ENCODE measurements around the gene CTNNA1. TPM values are rescaled to one million over a fixed set of nuclear protein-coding genes. Genes with fewer than 3 reads are reported as not detected.
"Not testable (repeated sequence)": the region's sequence is repeated elsewhere in the genome, so short reads cannot be mapped to it uniquely, and the experiment has no call there.

CTNNA1 gene
- total and polyA plus RNA-seq, 9 of the 15 experiments (the other 6 are each of a cell fraction or from before 2014, with no cell fraction given), result 29.6 to 117 (median 89.1) TPM

DNA sequence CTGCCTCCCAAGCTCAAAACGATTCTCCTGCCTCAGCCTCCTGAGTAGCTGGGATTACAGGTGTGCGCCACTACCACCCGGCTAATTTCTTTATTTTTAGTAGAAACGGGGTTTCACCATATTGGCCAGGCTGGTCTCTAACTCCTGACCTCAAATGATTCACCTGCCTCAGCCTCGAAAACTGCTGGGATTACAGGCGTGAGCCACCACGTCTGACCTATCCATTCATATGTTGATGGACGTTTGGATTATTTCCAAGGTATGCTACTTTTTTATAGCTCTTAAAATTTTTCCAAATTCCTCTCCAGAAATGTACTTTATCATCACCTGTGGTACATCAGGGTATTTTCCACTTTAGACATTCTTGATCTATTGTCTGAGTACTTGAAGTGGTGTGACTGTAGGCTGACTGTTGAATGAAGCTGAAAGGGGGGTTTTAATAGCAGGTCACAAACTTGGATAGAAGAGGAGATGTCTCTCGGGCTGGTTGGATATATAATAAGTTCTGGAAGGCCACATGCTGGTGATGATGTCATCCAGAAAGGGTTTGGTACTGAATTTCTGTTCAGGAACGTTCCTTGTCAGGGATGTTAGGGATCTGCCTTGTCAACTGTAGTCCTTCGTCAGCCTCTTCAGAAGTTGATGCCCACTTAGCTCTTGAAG lies 7.4 kb downstream of the CTNNA1 start:
- Histone ChIP-seq H2AFZ (ENCODE audit: low read depth, low read length) (no peak overlapping the region), H3K9ac (ENCODE audit: insufficient read depth in 1 of 2, low read depth in 2 of 2, low read length in 2 of 2) (no peak overlapping the region), H3K27ac (ENCODE audit: extremely low read depth, low read depth, low read length) (no peak overlapping the region), H4K20me1 (replicated peaks; ENCODE audit: control insufficient read depth, insufficient read depth, low read length) (peaks cover 3% of the 10 kb centered on the region; the same call in 1 of the 2 replicates), H3K4me1 (replicated peaks in 1 of 2; ENCODE audit: control insufficient read depth in 2 of 2, insufficient read depth in 2 of 2, low read length in 2 of 2) (peaks cover 0 to 6% of the 10 kb centered on the region in 2 experiments; a peak in 3 of 5 replicates), H3K4me3 (no peak overlapping the region), H3K9me1 (ENCODE audit: control insufficient read depth, insufficient read depth, low read length) (peaks cover 3% of the 10 kb centered on the region), H3K4me2 (ENCODE audit: insufficient read depth, low read length) (no peak overlapping the region), H3K36me3 (ENCODE audit: control insufficient read depth, insufficient read depth, low read length) (peaks cover 12% of the 10 kb centered on the region), H3K9me3 (replicated peaks; ENCODE audit: control insufficient read depth, insufficient read depth, low read depth, low read length) (no peaks in the 10 kb centered on the region), H3K79me2 (ENCODE audit: control insufficient read depth, insufficient read depth, low read length) (peaks cover 80% of the 10 kb centered on the region), H3K27me3 (ENCODE audit: control insufficient read depth in 2 of 2, insufficient read depth in 2 of 2, low read length in 2 of 2) (no peaks in the 10 kb centered on the region)
- ChIA-PET POLR2A (interaction anchor here (0.7 to 1.6 kb wide), 2 partner anchors 9 to 20 kb away, joined by 3 to 7 read pairs; no protein-coding TSS in a partner anchor), CTCF (ENCODE audit: low intra/inter-chr PET ratio) (no interaction called here)
- in situ Hi-C loops (cut with MboI) (no loop called here), intact Hi-C loops (cut with micrococcal nuclease) (no loop called here)
- ATAC-seq, result no peak
- BruUV-seq (replicated peaks), result no TSS peak
- FAIRE-seq, result no peak
- TF ChIP-seq, protein P1, sequence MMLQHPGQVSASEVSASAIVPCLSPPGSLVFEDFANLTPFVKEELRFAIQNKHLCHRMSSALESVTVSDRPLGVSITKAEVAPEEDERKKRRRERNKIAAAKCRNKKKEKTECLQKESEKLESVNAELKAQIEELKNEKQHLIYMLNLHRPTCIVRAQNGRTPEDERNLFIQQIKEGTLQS (IDR thresholded peaks at IDR 0.05), result peak; percentile 76
- TF ChIP-seq, protein P1 (CRISPR knock-in tag; conservative IDR thresholded peaks at IDR 0.05), result no peak
- TF ChIP-seq ATF7 (IDR thresholded peaks at IDR 0.05), result peak; percentile 23; the same call in 1 of the 2 replicates
- no peak for TF ChIP-seq ZNF584 (CRISPR knock-in tag; IDR thresholded peaks at IDR 0.05; ENCODE audit: low read depth)
- DNase-seq (ENCODE audit: extremely low read depth in 1 of 4, low spot score in 3 of 4), result no peak
- WGBS (ENCODE audit: insufficient coverage, low coverage, missing lambda C conversion rate), result 69% methylated on average over 11 of the region's 11 CpGs

DNA sequence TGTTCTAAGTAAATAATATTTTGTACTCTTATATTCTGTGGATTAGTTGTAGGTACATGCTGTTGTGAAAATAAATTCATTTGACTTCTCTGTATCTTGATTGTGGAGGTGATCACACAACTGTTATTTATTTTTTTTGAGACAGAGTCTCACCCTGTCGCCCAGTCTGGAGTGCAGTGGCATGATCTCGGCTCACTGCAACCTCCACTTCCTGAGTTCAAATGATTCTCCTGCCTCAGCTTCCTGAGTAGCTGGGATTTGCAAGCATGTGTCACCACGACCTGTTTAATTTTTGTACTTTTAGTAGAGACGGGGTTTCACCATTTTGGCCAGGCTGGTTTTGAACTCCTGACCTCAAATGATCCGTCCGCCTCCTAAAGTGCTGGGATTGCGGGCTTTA lies 7.9 kb downstream of the CTNNA1 start:
- CTCF ChIA-PET (ENCODE audit: low intra/inter-chr PET ratio); ATAC-seq; BruUV-seq (replicated peaks); H3K9me1 ChIP-seq (ENCODE audit: control insufficient read depth, insufficient read depth, low read length); H3K4me3 ChIP-seq; H2AFZ ChIP-seq (ENCODE audit: low read depth, low read length); H3K4me2 ChIP-seq (ENCODE audit: insufficient read depth, low read length); DNase-seq (ENCODE audit: extremely low read depth in 1 of 4, low spot score in 3 of 4); FAIRE-seq; H3K9me3 ChIP-seq (replicated peaks; ENCODE audit: control insufficient read depth, insufficient read depth, low read depth, low read length); H3K27ac ChIP-seq (ENCODE audit: extremely low read depth, low read depth, low read length); intact Hi-C loops (cut with micrococcal nuclease); in situ Hi-C loops (cut with MboI); H3K9ac ChIP-seq (ENCODE audit: insufficient read depth in 1 of 2, low read depth in 2 of 2, low read length in 2 of 2); H4K20me1 ChIP-seq (replicated peaks; ENCODE audit: control insufficient read depth, insufficient read depth, low read length); H3K27me3 ChIP-seq (ENCODE audit: control insufficient read depth in 2 of 2, insufficient read depth in 2 of 2, low read length in 2 of 2); H3K4me1 ChIP-seq (replicated peaks in 1 of 2; ENCODE audit: control insufficient read depth in 2 of 2, insufficient read depth in 2 of 2, low read length in 2 of 2): not testable (repeated sequence)
- POLR2A ChIA-PET, result interaction anchor here (1.6 kb wide), 2 partner anchors 11 to 20 kb away, joined by 7 read pairs; no protein-coding TSS in a partner anchor
- Histone ChIP-seq H3K79me2 (ENCODE audit: control insufficient read depth, insufficient read depth, low read length) (peaks cover 78% of the 10 kb centered on the region), H3K36me3 (ENCODE audit: control insufficient read depth, insufficient read depth, low read length) (peaks cover 12% of the 10 kb centered on the region)
- WGBS (ENCODE audit: insufficient coverage, low coverage, missing lambda C conversion rate), result 80% methylated on average over 7 of the region's 7 CpGs

DNA sequence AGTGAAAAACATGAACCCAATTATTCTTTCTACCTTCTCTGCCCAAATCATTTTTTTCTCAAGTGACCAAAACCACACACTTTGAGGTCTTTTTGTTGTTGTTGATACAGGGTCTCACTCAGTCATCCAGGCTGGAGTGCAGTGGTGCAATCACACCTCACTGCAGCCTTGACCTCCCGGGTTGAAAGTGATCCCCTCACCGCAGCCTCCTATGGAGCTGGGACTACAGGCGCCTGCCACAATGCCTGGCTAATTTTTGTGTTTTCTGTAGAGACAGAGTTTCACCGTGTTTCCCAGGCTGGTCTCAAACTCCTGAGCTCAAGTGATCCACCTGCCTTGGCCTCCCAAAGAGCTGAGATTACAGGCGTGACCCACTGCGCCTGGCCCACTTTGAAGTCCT lies 8.4 kb downstream of the CTNNA1 start:
- DNase-seq (ENCODE audit: extremely low read depth in 1 of 4, low spot score in 3 of 4); BruUV-seq (replicated peaks); H2AFZ ChIP-seq (ENCODE audit: low read depth, low read length); H3K4me3 ChIP-seq; in situ Hi-C loops (cut with MboI); CTCF ChIA-PET (ENCODE audit: low intra/inter-chr PET ratio); H3K27me3 ChIP-seq (ENCODE audit: control insufficient read depth in 2 of 2, insufficient read depth in 2 of 2, low read length in 2 of 2); H3K27ac ChIP-seq (ENCODE audit: extremely low read depth, low read depth, low read length); H3K9me1 ChIP-seq (ENCODE audit: control insufficient read depth, insufficient read depth, low read length); intact Hi-C loops (cut with micrococcal nuclease); H3K9ac ChIP-seq (ENCODE audit: insufficient read depth in 1 of 2, low read depth in 2 of 2, low read length in 2 of 2); ATAC-seq; H3K4me2 ChIP-seq (ENCODE audit: insufficient read depth, low read length); H3K9me3 ChIP-seq (replicated peaks; ENCODE audit: control insufficient read depth, insufficient read depth, low read depth, low read length); FAIRE-seq: not testable (repeated sequence)
- POLR2A ChIA-PET, result interaction anchor here (0.6 to 1.6 kb wide), 5 partner anchors 8 to 92 kb away, joined by 3 to 7 read pairs (median 4); no protein-coding TSS in a partner anchor
- Histone ChIP-seq H3K79me2 (ENCODE audit: control insufficient read depth, insufficient read depth, low read length) (peaks cover 78% of the 10 kb centered on the region), H4K20me1 (replicated peaks; ENCODE audit: control insufficient read depth, insufficient read depth, low read length) (peaks cover 11% of the 10 kb centered on the region), H3K4me1 (replicated peaks in 1 of 2; ENCODE audit: control insufficient read depth in 2 of 2, insufficient read depth in 2 of 2, low read length in 2 of 2) (peaks cover 6 to 12% of the 10 kb centered on the region in 2 experiments; a peak in 4 of 5 replicates), H3K36me3 (ENCODE audit: control insufficient read depth, insufficient read depth, low read length) (peaks cover 12% of the 10 kb centered on the region)
- 85% methylated on average over 6 of the region's 6 CpGs for WGBS (ENCODE audit: insufficient coverage, low coverage, missing lambda C conversion rate)

Measured in K562 (cell line).